WTC11 (cell line): ENCODE results near the gene TTC33. TPM values are rescaled to one million over a fixed set of nuclear protein-coding genes. Genes with fewer than 3 reads are reported as not detected.

Experiments used
- ATAC-seq: fragments of 200-7000 bp; cut with Tn5 transposase; 2 replicates; pipeline ENCODE4 v1.10.0; 2021; ENCODE audit warnings: mild to moderate bottlenecking, moderate library complexity
- CTCF ChIA-PET: fragments of 300-600 bp; sonication (Branson Sonifier 250); formaldehyde crosslinking; loops from one replicate; lab custom pipeline; 2021; ENCODE audit warnings: antibody characterized with exemption; lab: Charles Lee
- POLR2A ChIA-PET: fragments of 350-600 bp; sonication (Branson Sonifier 250); formaldehyde crosslinking; loops from one replicate; lab custom pipeline; 2021; ENCODE audit warnings: antibody characterized with exemption; lab: Charles Lee
- DNase-seq: peaks from one replicate; pipeline ENCODE4 v3.0.0; 2021; ENCODE audit warnings: low spot score
- H3K27ac Mint-ChIP-seq: 2 replicates; pipeline ENCODE4 v1.8.0; 2021; ENCODE audit warnings: mixed read lengths
- H3K27me3 Mint-ChIP-seq: 2 replicates; pipeline ENCODE4 v1.8.0; 2021; ENCODE audit warnings: low read depth, mild to moderate bottlenecking, moderate library complexity, mixed read lengths
- H3K36me3 Mint-ChIP-seq: 2 replicates; pipeline ENCODE4 v1.8.0; 2021; ENCODE audit warnings: mixed read lengths
- H3K4me1 Mint-ChIP-seq: 2 replicates; pipeline ENCODE4 v1.8.0; 2022; ENCODE audit warnings: mixed read lengths
- H3K4me3 Mint-ChIP-seq: 2 replicates; pipeline ENCODE4 v1.8.0; 2021; ENCODE audit warnings: mild to moderate bottlenecking, moderate library complexity, mixed read lengths
- H3K9me3 Mint-ChIP-seq: 2 replicates; pipeline ENCODE4 v1.8.0; 2021; ENCODE audit warnings: mixed read lengths
- CBFB ChIP-seq: sonication (generic); formaldehyde crosslinking; IDR thresholded peaks from 2 replicates; pipeline ENCODE4 v1.8.1; 2022; ENCODE audit warnings: mild to moderate bottlenecking, low read depth, missing genetic modification reagents
- E2F4 ChIP-seq: sonication (generic); formaldehyde crosslinking; IDR thresholded peaks from 2 replicates; pipeline ENCODE4 v1.8.1; 2022; ENCODE audit warnings: low read depth, mild to moderate bottlenecking, moderate library complexity, missing genetic modification reagents, borderline replicate concordance
- E2F5 ChIP-seq: sonication (generic); formaldehyde crosslinking; IDR thresholded peaks from 2 replicates; pipeline ENCODE4 v1.8.1; 2022; ENCODE audit warnings: mild to moderate bottlenecking, moderate library complexity, missing genetic modification reagents
- EMX1 ChIP-seq: fragments of 250-450 bp; sonication (Bioruptor Pico); IDR thresholded peaks from 2 replicates; pipeline ENCODE4 v1.8.0; 2021; ENCODE audit warnings: mild to moderate bottlenecking
- ERG ChIP-seq: fragments of 250-450 bp; sonication (Bioruptor Pico); IDR thresholded peaks from 2 replicates; pipeline ENCODE4 v1.8.0; 2021; ENCODE audit warnings: mild to moderate bottlenecking
- FOXP1 ChIP-seq: sonication (generic); formaldehyde crosslinking; IDR thresholded peaks from 2 replicates; pipeline ENCODE4 v1.8.0; 2022; ENCODE audit warnings: missing genetic modification reagents, mild to moderate bottlenecking, moderate library complexity, borderline replicate concordance
- GTF2I ChIP-seq: fragments of 250-450 bp; sonication (Bioruptor Pico); conservative IDR thresholded peaks from 2 replicates; pipeline ENCODE4 v1.4.0; 2021; ENCODE audit warnings: mild to moderate bottlenecking
- IRF1 ChIP-seq: sonication (generic); formaldehyde crosslinking; IDR thresholded peaks from 2 replicates; pipeline ENCODE4 v1.8.0; 2023; ENCODE audit warnings: missing genetic modification reagents
- JUN ChIP-seq: sonication (generic); formaldehyde crosslinking; IDR thresholded peaks from 2 replicates; pipeline ENCODE4 v1.8.0; 2023; ENCODE audit warnings: mild to moderate bottlenecking, missing genetic modification reagents
- MXD4 ChIP-seq: fragments of 250-450 bp; sonication (Bioruptor Pico); IDR thresholded peaks from 2 replicates; pipeline ENCODE4 v1.8.0; 2021; ENCODE audit warnings: mild to moderate bottlenecking, moderate library complexity, borderline replicate concordance
- NR1H2 ChIP-seq: sonication (generic); formaldehyde crosslinking; IDR thresholded peaks from 2 replicates; pipeline ENCODE4 v1.9.0; 2021; ENCODE audit warnings: mild to moderate bottlenecking, moderate library complexity, missing genetic modification reagents
- NR2C2 ChIP-seq: sonication (generic); formaldehyde crosslinking; IDR thresholded peaks from 2 replicates; pipeline ENCODE4 v1.8.0; 2022; ENCODE audit warnings: mild to moderate bottlenecking, missing genetic modification reagents
- RORB ChIP-seq: fragments of 250-450 bp; sonication (Bioruptor Pico); IDR thresholded peaks from 2 replicates; pipeline ENCODE4 v1.9.0; 2021; ENCODE audit warnings: mild to moderate bottlenecking
- SMAD4 ChIP-seq: sonication (generic); formaldehyde crosslinking; IDR thresholded peaks from 2 replicates; pipeline ENCODE4 v1.8.0; 2022; ENCODE audit warnings: mild to moderate bottlenecking, missing genetic modification reagents
- ZNF281 ChIP-seq: sonication (generic); formaldehyde crosslinking; IDR thresholded peaks from 2 replicates; pipeline ENCODE4 v1.8.0; 2023; ENCODE audit warnings: mild to moderate bottlenecking, missing genetic modification reagents
- ZNF396 ChIP-seq: fragments of 250-450 bp; sonication (Bioruptor Pico); IDR thresholded peaks from 2 replicates; pipeline ENCODE4 v1.8.0; 2021; ENCODE audit warnings: mild to moderate bottlenecking, moderate library complexity, borderline replicate concordance
- ZNF512 ChIP-seq: sonication (generic); formaldehyde crosslinking; IDR thresholded peaks from 2 replicates; pipeline ENCODE4 v1.8.1; 2022; ENCODE audit warnings: missing genetic modification reagents, borderline replicate concordance
- ZSCAN18 ChIP-seq: fragments of 250-450 bp; sonication (Bioruptor Pico); IDR thresholded peaks from 2 replicates; pipeline ENCODE4 v2.1.2; 2022; ENCODE audit warnings: mild to moderate bottlenecking, moderate library complexity
- total RNA-seq: library from RNA; stranded (reverse); gene quantifications from 3 replicates; pipeline ENCODE4 v1.2.3, GENCODE V29; 2021

The TTC33 gene
- total RNA-seq, 1 experiment from 2014 or later, result 9.2 TPM

GRCh38 chr5:40494631-40495236 is 261.0 kb downstream of the TTC33 start (continued):
- TF ChIP-seq ERG (CRISPR knock-in tag) (no peak), IRF1 (no peak), FOXP1 (CRISPR knock-in tag) (no peak), E2F4 (CRISPR knock-in tag) (no peak)

- Mint-ChIP-seq H3K4me3 (no peak overlapping the region), H3K27me3 (no peaks in the 10 kb centered on the region), H3K9me3 (peaks cover 4% of the 10 kb centered on the region; the same call in 1 of the 2 replicates), H3K27ac (no peak overlapping the region), H3K36me3 (no peaks in the 10 kb centered on the region)
- no peak for ATAC-seq
- ChIA-PET POLR2A (no interaction called here), CTCF (no interaction called here)
- no peak for DNase-seq
- no peak for TF ChIP-seq ZNF396 (CRISPR knock-in tag)
- TF ChIP-seq, all 79 proteins: peak for 0
- peaks cover 15% of the 10 kb centered on the region for H3K4me1 Mint-ChIP-seq
These were observed 263.7 kb downstream of the TTC33 start for GRCh38 chr5:40492056-40492455.

- CTCF ChIA-PET, result no interaction called here
- H3K27me3 Mint-ChIP-seq, result no peaks in the 10 kb centered on the region
- peaks cover 11% of the 10 kb centered on the region for H3K4me1 Mint-ChIP-seq
- POLR2A ChIA-PET, result no interaction called here
- H3K36me3 Mint-ChIP-seq, result no peaks in the 10 kb centered on the region
- H3K27ac Mint-ChIP-seq, result no peak overlapping the region
- H3K9me3 Mint-ChIP-seq, result peaks cover 4% of the 10 kb centered on the region; the same call in 1 of the 2 replicates
- no peak for DNase-seq
- H3K4me3 Mint-ChIP-seq, result no peak overlapping the region
- no peak for ATAC-seq
- TF ChIP-seq JUN (CRISPR knock-in tag) (no peak), ZSCAN18 (CRISPR knock-in tag) (no peak), NR1H2 (no peak), RORB (no peak), NR2C2 (no peak), ZNF281 (no peak), ZNF396 (CRISPR knock-in tag) (no peak), E2F5 (CRISPR knock-in tag) (no peak), ZNF512 (no peak), CBFB (CRISPR knock-in tag) (no peak), MXD4 (CRISPR knock-in tag) (no peak), GTF2I (no peak), EMX1 (CRISPR knock-in tag) (no peak), SMAD4 (CRISPR knock-in tag) (no peak)
These were observed 264.1 kb downstream of the TTC33 start for GRCh38 chr5:40491644-40492043.
